ENCODE measurements around the gene PPP1R14B.

DNA sequence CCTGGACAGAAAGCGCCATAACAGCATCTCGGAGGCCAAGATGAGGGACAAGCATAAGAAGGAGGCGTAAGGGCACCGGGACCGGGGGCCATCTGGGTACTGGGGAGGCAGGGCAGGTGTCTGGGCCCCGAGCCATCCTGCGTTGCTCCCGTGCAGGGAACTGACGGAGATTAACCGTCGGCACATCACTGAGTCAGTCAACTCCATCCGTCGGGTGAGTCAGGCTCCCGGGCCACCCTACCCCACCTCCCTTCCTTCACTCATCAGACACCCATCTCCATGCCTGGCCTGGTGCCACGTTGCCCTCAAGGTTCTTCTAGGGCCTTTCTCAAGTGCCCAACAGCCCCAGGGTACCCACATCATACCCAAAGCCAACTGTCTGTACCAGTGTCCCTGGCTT lies 19.6 kb upstream of the PPP1R14B start:
- TF ChIP-seq, protein P1, sequence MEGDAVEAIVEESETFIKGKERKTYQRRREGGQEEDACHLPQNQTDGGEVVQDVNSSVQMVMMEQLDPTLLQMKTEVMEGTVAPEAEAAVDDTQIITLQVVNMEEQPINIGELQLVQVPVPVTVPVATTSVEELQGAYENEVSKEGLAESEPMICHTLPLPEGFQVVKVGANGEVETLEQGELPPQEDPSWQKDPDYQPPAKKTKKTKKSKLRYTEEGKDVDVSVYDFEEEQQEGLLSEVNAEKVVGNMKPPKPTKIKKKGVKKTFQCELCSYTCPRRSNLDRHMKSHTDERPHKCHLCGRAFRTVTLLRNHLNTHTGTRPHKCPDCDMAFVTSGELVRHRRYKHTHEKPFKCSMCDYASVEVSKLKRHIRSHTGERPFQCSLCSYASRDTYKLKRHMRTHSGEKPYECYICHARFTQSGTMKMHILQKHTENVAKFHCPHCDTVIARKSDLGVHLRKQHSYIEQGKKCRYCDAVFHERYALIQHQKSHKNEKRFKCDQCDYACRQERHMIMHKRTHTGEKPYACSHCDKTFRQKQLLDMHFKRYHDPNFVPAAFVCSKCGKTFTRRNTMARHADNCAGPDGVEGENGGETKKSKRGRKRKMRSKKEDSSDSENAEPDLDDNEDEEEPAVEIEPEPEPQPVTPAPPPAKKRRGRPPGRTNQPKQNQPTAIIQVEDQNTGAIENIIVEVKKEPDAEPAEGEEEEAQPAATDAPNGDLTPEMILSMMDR (IDR thresholded peaks at IDR 0.05) = no peak
- TF ChIP-seq POLR2A (IDR thresholded peaks at IDR 0.05) (no peak), EP300 (IDR thresholded peaks at IDR 0.05) (no peak)

Data from ovary (tissue), 3 donors.